HG03571 (cell line): ENCODE measurements around the gene MMP20.
"Not testable (repeated sequence)": the region's sequence is repeated elsewhere in the genome, so short reads cannot be mapped to it uniquely, and the experiment has no call there.

Source experiments
- ATAC-seq: cut with Tn5 transposase; IDR thresholded peaks from one replicate; pipeline ENCODE4 v1.9.1; 2021; ENCODE audit not compliant: unreplicated experiment

Gene MMP20, protein sequence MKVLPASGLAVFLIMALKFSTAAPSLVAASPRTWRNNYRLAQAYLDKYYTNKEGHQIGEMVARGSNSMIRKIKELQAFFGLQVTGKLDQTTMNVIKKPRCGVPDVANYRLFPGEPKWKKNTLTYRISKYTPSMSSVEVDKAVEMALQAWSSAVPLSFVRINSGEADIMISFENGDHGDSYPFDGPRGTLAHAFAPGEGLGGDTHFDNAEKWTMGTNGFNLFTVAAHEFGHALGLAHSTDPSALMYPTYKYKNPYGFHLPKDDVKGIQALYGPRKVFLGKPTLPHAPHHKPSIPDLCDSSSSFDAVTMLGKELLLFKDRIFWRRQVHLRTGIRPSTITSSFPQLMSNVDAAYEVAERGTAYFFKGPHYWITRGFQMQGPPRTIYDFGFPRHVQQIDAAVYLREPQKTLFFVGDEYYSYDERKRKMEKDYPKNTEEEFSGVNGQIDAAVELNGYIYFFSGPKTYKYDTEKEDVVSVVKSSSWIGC

DNA sequence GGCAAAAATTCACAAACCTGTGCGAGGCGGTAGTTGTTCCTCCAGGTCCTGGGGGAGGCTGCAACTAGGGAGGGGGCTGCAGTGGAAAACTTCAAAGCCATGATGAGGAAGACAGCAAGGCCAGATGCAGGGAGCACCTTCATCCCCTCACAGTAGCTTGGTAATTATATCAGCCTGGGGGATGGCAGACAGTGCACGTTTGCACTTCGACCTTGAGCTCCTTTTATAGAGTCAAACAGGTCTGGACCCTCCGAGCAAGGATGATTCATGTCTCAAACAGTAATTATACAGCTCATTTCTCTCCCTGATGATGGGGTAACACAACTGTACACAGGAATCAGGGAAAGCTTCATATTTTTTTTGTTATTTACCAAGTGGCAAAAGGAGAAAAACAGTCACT is at the start of gene MMP20:
Gene MMP20, minus strand, starts transcription at position 156 of the 400 bp plus-strand sequence. Its CDS starts 13 bp downstream, at position 143.
- ATAC-seq: no peak

DNA sequence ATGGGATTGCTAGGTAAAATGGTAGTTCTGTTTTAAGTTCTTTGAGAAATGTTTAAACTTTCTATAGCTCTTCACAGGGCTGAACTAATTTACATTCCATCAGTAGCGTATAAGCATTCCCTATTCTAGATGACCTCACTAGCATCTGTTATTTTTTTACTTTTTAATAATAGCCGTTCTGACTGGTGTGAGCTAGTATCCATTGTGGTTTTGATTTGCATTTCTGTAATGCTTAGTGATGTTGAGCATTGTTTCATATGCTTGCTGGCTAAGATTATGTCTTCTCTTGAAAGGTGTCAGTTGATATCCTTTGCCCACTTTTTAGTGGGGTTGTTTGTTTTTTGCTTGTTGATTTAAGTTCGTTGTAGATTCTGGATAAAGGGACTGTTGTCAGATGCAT is 44.5 kb upstream of the MMP20 start:
- ATAC-seq: no peak

DNA sequence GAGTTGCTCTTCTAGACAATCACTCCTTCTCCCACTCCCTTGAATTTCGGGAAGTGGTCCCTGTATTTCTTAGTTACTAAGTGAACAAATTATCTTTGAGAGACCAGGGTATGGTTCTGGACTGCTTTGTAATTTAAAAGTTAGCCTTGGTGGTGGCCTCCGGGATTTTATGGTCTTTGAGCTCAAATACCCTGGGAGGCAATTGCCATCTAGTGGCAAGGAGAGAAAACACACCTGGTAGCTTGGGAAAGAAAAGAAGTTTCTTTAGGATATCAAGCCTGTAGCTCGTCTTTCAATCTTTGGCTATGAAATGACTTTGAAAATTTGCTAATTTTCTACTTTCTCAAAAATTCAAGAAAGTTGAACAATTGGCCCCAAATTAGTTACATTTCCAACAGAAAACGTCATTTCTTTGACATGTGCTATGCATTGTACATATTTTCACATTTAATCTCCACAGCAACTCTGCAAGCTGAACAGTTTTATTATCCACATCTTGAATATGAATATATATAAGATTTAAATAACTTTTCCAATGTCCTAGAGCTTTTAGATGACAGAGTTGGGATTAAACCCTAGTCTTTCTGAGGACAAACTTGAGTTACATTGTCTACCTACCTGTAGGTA is 41.3 kb upstream of the MMP20 start:
- ATAC-seq: peak; percentile 67

DNA sequence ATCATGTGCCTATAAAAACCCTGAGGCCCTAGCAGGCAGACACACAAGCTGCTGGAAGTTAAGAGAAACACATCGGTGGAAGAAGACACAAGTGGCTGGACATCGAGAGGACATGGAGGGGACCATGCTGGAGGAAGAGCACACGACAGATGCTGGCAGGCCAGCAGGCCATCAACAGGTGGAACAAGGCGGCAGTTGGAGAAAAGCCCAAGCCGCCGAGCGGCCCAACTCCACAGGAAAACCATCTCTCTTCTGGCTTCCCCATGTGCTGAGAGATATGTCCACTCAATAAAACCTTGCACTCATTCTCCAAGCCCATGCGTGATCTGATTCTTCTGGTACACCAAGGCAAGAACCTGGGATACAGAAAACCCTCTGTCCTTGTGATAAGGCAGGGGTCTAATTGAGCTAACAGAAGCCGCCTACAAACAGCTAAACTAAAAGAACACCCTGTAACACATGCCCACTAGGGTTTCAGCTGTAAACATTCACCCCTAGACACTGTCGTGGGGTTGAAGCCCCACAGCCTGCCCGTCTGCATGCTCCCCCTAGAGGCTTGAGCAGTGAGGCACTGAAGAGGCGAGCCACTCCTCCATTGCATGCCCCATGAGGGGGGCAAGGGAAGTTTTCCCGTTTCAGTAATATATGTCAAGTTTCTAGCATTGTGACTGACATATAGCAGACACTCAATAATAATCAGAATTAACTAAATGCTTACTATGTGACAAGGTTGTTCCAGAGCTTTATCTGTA is 39.0 kb upstream of the MMP20 start:
- ATAC-seq: peak; percentile 60

DNA sequence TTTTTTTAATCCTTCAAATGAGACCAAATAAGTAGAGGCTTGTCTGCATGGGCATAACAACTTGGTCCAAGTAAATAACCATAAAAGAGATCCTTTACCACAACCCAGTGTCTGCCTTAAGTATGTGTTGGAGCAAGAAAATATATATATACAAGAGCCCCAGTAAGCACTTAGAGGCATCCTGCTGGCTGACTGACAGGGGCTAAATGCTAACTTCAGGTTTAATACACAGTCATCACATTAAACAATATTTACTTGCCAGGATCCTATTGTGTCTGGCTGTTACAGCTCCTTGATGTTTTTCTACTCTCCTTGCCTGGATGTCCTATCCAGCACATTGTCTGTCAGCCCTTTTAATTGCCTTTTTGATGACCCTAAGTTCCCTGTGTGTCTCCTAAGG is 37.5 kb upstream of the MMP20 start:
- ATAC-seq: no peak

DNA sequence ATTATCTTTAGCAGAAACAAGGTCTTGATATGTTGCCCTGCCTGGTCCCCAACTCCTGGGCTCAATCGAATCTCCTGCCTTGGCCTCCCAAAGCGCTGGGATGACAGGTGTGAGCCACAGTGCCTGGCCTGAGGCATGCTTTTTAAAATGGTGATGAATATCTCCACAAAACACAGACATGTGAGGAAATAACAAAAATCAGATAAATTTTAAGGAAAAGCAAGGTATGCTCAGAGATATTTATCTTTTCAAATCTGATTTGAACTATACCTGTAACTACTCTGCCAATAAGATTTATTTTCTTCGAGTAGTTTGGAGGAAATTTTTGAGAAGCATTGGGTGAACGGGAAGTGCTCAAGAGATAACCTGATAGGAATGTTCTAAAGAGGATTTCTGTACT is 35.9 kb upstream of the MMP20 start:
- no peak for ATAC-seq

DNA sequence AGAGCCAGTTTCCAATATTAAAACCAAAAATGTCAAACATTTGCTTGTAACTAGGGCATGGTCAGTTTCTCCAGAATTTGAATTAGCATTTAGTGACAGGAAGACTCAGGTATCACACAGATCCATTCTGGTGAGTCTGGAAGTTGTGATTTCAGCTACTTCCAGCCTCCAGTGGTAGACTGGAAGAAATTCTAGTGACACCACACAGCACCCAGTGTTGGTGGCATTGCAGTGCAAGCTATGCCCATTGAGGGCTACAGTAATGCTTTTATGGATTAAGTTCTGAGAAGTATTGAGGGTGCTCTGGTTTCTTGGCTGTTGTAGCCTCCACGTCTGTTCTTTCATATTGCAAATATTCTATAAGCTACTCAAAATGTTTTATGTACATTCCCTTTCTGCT is 31.4 kb upstream of the MMP20 start:
- no peak for ATAC-seq

DNA sequence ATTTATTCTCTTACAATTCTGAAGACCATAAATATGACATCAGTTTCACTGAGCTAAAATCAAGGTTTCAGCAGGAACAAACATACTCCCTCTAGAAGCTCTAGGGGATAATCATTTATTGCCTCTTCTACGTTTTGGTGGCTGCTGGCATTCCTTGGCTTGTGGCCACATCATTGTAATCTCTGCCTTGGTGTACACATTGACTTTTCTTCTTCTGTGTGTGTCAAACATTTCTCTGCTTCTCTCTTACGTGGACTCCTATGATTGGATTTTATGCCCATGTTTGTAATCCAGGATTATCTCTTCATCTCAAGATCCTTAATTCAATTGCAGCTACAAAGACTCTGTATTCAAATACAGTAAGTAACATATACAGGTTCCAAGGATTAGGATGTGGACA is 30.4 kb upstream of the MMP20 start:
- no peak for ATAC-seq

DNA sequence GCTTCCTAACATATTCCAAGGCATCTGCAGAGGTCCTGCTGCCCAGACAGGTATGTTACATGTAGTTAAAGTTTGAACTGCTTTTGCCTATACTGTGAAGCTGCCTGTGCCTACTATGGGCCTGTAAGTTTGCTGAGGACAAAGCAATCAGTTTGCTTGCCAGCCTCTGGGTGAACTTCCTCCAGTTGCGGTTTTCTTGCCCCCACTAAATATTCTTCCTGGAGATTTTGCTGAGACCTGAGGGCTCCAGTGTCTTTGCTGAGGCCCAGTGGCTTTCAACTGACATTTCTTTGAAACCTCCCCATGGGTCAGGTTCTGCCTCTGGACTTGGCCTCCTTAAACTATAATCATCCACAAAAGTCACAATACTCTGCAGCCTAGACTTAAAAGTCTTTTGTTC is 29.6 kb upstream of the MMP20 start:
- ATAC-seq: no peak

DNA sequence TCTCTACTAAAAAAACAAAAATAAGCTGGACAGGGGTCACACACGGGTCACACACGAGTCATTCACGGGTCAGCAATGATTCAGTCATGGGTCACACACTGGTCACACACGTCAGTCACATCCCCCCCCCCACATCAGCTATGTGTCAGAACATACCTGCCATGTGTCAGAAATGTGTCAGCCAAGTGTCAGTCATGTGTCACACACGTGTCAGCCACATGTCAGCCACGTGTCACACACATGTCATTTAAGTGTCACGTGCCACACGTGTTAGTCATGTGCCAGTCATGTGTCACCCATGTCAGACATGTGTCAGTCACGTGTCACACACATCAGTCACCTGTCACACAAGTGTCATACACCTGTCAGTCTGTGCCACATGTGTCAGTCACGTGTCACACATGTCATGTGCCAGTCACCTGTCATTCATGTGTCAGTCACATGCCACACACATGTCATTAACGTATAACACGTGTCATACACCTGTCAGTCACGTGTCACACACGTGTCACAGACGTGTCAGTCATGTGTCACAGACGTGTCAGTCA is 28.7 kb upstream of the MMP20 start:
- no peak for ATAC-seq

- no peak for ATAC-seq
Observed at GRCh38 chr11:102647430-102647829, 22.3 kb upstream of the MMP20 start.

DNA sequence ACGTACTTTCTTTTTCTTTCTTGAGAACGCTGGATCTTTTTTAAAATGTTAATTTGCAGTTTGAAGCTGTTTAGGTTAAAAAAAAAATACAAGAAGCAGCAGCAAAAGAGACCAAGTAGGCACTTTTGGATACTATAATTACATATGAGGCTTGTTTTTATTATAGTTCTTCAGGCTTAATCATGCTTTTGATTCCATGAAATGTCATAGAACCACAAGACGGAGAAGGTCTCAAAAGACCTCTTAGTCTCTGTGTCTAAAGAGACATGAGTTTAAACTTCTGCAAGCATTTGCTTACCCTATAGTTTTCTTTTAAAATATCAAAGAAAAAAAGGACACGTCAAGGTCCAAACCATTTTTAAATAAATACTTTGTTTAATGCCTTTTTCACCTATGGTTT is 18.8 kb upstream of the MMP20 start:
- no peak for ATAC-seq

GRCh38 chr11:102640946-102641345 is 15.8 kb upstream of the MMP20 start:
- ATAC-seq: no peak

GRCh38 chr11:102639656-102640055 is 14.5 kb upstream of the MMP20 start:
- ATAC-seq: no peak

DNA sequence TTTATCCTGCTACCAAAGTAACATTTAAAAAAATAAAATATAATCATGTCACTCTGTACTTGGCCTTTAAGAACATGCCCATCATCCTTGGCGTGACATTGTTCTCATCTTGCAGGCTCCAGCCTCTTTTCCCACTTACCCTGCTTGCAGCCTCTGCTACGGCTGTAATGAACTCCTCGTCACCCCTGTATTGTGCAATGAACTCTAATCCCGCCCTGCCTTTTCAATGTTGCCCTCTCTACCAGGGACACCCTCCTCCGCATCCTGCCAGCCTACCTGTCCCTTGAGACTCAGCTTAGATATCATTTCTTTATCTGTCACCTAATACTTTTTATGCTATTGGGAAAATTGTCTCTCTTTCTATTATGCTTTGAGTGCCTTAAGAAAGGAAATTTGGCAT is 12.6 kb upstream of the MMP20 start:
- no peak for ATAC-seq

DNA sequence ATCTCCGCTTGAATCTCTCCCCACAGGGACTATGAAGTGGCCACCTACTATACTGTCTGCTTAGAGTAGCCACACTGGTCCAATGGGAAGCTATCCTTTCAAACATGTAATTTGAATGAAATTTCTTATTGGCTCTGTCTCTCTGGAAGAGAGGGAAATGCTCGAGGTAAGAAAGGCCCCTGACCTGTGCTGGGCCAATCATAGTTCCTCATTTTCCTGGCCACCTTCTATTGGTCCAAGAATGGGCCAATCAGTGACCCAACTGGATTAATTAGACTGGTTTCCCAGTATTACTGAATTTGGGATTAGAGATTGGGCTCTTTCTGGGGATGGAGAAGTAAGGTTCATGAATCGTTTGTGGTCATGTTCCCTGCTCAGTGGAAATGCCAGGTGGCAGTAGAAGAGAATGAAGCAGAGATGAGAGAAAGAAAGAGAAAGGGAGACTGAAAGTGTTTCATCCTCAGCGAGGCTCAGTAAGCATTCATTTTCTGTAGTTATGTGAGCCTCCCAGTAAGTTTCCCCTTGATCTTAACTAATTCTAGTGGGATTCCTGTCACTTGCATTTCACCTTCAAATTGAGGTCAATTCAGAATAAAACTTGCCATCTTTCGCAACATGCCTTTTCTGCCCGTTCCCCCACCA is 8.4 kb upstream of the MMP20 start:
- ATAC-seq: no peak

DNA sequence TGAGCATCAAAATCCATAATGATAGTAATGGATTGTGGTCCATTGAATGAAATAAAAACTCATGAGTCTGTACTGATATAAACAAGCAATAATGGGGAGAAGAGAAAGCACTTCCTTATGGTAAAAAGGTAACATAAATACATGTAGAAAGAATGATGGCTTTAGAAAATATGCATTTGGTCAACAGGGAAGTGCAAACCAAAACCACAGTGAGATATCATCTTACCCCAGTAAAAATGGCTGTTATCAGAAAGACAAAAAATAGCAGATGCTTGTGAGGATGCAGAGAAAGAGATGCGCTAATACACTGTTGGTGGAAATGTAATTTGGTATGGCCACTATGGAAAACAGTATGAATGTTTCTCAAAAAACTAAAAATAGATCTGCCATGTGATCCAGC is 6.9 kb upstream of the MMP20 start:
- no peak for ATAC-seq

DNA sequence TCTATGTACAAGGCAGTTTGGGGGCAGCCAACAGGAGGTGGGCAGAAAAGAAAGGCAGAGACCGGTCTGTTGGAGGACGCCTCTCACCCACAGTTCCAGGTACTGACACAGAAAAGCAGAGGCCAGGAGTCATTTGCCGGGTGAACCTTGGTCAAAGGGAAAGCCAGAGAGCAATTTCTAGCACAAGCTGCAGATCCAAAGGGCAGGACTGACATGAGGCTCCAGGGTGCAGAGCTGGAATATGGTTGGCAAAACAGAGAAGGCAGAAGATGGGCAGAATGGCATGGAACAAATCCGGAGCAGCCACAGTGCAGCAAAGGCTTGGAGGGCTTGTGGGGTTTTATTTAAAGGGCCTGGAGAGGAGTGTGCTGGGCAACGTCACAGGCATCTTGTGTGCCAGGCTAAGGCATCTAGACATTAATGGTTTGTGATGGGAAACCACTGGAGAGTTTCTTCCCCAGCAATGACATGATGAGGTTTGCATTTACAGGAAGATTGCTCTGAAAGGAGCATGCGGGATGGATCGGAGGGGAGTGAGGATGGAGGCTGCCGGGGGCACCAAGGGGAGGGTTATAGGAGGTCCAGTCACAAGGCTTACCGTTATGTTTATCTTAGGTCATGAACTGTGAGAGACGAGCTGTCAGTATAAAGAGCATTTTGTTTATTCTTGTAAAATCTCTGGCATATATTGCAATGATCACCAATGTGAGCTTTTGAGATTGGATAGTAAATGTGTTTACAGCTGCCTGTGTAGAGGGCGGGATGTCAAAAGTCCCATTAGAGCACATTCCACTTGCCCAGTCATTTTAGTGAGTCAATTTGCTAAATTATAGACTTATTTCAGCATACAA is 5.7 kb upstream of the MMP20 start:
- ATAC-seq: no peak

DNA sequence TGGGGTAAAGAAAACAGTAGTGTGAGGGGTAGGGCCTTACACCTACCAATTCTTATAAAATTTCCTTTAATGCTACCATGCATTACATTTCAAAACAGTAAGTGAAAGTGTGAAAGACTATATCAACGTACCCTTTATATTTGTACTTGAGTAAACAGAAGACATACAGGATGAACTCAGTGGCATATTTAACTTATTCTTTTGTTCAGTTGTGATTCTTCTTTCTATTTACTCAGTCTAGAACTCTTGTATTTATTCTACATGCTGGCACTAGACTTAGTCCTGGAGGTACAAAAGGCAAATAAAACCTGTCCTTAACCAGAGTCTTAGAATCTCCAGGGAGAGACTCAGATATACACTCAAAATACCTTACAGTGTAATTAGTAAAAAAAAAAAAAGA is 4.8 kb upstream of the MMP20 start:
- not testable (repeated sequence) for ATAC-seq

DNA sequence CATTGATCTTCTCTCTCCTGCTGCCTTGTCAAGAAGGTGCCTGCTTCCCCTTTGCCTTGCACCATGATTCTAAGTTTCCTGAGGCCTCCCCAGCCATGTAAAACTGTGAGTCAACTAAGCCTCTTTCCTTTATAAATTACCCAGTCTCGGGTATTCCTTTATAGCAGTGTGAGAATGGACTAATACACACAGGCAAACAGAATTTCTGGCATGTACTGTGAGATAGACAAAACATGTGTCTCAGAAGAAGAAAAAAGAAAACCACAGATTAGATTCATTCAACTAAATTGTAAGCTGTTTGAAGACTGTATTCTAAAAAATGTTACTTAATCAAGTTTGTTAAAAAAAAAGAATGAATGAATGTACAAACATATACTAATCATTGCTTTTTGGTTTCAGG is 1.5 kb upstream of the MMP20 start:
- ATAC-seq: no peak
